Stimulated activated CD4-positive, alpha-beta T cell treated with anti-CD3 and anti-CD28 coated beads, TNF-alpha, amount 100 ng/mL, for 48 hours (primary cell): ENCODE measurements around the gene IGSF21.
A peak's percentile ranks its signal among the peaks of the same experiment; 100 is the strongest.

Source experiments
- DNase-seq, 3 donors: peaks; one replicate each; pipeline ENCODE4 v3.0.0-alpha.2; 2020; ENCODE audit warnings: low read depth in 3 of 3

The IGSF21 gene

DNA sequence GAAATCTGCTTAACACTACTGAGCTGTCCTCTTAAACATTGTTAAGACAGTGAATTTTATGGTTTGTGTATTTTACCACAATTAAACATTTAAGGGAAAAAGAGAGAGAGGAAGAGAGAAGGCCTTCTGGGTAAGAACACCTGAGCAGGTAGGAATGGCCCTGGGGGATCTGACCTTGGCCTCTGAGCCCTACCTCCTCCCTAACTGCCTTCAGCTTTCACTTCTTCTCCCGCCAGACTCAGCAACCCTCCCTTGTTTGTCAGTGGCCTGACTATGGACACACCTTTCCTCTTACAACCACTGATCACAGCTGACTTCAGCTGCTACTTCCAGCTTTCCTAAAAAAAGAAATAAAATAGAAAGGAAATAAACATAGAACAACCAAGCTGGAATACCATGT, 13.5 kb upstream of the IGSF21 start:
- DNase-seq = no peak

DNA sequence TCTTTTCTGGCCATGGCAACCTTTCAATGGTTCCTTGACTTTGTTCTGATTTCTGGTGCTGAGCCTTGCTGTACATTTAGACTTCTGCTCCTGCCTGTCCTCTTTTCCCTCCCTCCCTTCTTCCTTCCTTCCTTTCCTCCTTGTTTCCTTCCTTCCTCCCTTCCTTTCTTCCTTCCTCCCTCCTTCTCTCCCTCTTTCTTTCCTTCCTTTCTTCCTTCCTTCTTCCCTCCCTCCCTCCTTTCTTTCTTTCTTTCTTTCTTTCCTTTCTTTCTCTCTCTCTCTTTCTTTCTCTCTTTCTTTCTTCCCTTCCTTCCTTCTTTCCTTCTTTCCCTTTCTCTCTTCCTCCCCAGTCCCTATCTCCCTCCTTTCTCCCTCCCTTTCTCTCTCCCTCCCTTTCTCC, 10.4 kb upstream of the IGSF21 start:
- no peak for DNase-seq

DNA sequence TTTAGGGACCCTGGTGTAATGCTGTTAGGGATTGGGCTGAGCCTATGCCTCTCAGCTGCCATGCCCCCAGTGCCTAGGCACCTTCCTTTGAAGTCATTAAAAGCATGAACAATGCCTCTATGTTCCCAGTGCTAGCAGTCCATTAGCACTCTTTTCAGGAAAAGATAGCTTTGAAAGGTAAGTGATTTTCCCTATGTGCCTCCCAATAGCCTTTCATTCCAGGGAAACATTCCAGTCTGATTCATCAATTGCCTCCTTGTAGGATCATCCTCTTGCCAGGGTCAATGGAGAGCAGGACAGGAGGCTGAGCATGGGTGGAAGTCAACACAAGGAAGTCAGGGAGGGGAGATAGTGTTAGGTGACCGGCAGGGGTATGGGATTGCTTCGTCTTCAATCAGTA, 8.6 kb upstream of the IGSF21 start:
- DNase-seq = no peak

DNA sequence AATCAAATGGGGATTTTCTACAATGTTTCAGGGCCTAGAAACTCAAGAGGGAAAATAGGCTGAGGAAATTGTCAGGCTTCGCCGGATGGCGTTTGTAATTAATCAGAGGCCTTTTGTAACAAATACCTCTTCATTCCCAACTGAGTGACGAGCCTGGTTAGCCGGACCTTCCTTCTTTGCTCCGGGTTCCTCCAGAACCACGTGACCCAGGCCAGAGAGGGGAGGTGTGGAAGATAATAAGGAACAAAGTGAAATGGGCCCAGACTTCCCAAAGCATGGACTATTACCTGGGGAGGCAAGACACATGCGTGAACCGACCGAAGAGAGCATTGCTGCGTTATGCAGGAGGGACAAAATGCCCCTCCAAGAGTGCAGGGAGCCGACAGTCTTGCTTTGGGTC, 7.5 kb upstream of the IGSF21 start:
- DNase-seq = no peak

DNA sequence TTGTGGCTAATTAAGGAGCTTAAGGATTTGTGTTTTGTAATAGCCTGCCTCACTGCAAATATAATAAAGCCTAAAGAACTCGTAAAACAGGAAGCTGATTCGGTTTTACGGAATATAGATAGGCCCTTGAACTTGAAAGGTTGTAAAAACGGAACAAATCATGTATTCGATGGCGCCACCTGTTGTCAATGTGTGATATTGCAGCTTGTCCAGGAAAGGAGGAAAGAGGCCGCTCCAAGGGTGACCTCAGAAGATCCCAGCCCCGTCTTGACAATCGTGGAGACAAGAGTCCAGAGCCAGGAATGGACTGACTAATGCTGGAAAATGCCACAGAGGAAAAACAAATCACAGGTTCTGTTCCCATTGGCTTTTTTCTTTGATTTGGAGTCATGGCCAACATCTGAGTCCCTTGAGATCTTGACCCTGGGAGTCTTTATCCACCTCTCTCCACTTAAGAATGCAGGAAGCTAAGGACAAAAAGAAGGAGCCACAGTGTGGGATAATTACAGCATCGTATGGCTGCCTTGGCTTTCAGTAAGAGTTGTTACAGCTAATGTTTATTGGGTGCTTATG, 7.0 kb upstream of the IGSF21 start:
- DNase-seq = peak in 1 of 3 donors; percentile 7

DNA sequence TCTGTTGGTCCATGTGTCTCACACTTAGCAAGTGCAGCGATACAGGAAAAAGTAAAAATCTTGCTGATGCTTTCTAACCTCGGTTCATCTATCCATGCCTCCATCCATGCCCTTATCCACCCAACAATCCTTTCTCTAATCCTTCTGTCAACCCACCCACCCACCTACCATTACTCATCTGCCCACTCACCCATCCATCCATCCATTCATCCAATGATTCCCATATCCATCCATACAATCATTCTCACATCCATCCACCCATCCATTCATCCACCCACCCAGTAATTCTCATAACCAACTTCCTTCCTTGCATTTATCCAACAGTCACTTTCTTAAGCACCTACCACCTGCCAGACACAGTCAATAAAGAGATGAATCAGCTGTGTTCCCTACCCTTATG, 6.1 kb upstream of the IGSF21 start:
- no peak for DNase-seq

DNA sequence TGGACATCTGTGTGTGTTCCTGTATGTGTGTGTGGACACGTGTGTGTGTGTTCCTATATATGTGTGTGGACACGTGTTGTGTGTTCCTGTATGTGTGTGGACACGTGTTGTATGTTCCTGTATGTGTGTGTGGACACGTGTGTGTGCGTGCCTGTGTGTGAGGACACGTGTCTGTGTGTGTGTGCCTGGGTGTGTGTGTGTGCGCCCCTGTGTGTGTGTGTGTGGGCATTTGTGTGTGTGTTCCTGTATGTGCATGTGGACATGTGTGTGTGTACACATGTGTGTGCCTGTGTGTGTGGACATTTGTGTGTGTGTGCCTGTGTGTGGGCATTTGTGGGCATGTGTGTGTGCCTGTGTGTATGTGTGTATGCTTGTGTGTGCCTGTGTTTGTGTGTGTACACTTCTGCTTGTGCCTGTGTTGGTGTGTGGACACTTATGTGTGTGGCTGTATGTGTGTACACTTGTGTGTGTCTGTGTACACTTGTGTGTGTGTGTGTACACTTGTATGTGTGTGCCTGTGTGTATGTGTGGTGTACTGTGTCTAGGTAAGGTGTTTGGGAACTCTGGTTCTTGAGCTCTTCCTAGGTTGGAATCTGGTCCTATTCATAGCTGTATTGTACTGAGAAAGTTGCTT, 3.7 kb upstream of the IGSF21 start:
- DNase-seq = no peak

DNA sequence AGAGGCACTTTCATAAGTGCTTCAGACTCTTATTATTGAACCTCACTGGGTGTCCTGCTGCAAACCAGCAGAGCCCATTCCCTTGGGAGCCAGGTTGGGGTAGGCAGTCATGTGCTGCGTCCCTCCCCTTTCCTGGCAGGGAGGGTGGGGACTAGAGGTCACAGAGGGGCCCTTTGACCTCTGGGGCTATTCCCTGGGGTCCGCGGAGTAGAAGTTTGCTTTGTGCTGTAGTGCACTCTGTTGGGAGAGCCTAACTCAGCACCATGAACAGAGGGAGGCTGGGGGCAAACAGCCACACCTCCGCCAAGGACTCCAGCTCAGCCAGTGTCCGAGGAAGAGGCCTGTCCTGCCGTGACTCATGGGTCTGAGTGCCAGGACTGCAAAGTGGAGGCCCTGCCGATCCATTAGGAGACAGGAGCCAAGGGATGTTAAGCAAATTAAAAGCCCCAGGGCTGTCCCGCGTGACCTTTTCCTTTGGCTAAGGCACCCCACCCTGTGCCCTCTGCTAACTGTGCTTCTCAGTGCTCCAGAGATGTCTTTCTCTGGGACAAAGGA, 3.0 kb upstream of the IGSF21 start:
- no peak for DNase-seq

DNA sequence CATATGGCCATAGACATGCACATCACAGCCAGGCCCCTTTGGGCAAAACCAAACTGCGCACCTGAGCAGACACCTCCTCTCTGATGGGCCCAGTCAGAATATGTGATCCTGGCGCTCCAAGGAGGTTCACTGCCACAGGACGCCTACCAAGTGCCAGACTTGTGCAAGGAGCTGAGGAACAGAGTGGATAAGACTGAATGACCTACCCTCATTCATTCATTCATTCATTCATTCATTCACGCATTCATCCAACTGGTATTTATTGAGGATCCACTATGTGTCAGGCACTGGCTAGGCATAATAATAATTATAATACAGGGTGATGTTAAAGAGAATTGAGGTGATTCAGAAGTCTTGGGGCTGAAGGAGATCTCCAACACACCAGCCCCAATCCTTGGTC, 2.4 kb upstream of the IGSF21 start:
- DNase-seq = no peak

DNA sequence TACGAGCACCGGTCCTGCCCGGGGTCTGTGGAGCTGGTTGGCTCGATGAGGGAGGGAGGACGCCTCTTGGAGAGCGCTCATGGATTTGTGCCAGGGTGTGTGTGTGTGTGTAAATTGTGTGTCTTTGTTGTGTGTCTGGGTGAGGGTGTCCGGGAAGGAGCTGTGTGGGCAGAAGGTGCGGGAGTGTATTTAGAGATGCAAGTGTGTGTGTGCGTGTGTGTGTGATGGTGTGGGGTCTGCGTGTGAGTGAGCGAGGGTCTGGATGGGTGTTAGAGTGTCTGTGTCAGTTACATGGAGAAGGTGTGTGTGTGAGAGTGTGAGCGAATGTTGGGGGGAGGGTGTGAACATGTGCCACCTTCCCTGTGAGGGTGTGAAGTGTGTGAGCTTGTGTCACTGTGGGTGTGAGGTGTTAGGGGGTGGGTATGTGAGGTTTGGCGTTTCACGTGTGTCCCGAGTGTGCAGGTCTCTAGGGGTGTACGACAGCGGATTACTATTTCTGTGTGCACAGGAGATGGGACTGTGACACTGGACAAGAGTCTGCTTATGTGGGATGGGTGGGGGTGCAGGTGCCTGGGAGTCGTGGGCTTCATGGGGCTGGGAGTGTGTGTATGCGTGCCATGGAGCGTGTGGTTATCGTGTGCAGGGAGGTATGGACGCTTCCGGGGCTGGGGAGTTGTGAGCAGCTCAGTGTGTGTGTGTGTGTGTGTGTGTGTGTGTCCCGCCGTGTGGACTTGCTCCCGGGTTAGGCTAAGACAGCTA, 880 bp downstream of the IGSF21 start:
- DNase-seq = no peak

DNA sequence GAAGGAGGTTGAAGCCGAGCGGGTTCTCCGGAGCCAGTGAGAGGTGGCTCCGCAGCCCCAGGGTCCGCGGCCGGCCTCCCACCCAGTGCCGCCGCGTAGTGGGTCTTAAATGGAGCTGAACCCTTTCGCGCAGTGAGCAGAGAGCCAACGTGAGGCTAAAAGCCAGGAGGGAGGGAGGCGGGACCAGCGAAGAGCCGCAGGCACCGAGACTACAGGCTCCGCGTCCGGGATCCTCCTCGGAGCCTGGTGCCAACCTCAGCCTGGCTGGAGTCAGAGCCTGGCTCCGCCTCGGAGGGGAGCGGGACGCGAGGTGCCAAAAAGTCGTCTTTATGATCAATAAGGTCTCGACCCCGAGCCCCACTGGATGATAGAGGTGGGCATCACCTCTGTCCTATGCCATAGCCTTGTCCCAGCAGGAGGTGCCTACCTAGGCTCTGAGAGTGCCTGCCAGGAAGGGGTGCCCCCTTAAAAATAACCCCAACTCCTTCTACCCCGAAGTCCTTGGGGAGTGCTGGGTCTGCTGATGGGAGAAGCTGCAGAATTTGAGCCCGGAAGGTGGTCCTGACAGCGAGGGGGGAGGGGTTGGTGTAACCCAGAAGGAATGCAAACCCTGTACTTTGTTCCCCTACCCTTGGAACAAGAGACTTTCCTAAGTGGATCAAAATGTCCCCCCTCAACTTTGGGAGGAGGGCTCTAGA, 1.6 kb downstream of the IGSF21 start:
- no peak for DNase-seq

DNA sequence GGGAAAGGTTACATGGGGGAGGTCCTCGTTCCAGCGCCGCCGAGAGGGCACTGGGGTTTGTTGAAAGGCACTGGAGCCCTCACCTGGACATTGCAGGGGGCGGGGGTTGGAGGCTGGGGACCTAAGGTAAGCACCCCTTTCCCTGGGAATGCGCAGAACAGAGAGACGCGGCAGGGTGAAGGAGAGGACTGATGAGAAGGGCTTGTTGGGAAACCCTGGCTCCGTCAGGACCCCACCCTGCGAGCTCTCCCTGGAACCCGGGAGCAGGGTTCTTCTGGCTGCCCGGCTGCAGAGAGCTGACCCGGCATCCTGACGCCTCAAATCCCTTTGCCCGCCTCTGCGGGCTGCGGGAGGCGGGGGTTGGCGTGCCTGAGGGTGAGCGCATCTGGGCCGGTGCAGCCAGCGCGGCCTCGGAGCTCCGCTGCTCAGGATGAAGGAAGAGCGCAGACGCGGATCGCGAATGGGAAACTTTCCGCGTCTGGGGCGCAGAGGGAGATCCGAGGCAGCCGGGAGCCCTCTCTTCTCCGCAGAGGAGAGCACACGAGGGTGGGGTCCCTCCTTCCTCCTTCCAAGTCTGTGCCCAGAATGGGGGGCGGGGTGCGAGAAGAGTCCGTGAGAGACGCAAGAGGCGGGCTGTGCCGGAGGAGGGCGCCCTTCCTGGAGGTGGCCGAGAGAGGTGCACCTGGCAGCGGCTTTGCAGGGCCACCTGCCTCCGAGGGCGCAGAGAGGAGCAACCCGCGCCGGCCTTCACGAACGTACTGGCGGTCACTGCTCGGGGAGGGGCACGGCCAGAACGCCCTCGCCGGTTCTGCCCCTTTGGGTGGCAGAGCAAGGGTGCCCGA, 2.4 kb downstream of the IGSF21 start:
- DNase-seq = peak in 1 of 3 donors; percentile 27

DNA sequence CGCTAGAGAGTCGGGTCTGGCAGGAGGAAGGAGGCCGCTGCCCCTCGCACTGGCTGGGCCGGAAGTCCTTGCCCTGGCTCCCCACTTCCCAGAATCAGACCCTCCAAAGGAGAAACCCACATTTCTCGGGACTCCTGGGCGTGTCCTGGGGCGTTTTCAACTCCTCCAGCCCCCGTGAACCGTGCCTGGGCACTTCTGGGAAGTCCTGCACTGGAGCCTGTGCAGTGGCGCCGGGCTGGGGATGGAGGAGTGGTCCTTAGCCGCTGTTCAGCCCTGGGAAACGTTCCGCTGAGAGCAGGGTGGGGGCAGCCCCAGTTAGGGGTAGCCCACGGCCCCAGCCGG, 3.0 kb downstream of the IGSF21 start:
- no peak for DNase-seq

DNA sequence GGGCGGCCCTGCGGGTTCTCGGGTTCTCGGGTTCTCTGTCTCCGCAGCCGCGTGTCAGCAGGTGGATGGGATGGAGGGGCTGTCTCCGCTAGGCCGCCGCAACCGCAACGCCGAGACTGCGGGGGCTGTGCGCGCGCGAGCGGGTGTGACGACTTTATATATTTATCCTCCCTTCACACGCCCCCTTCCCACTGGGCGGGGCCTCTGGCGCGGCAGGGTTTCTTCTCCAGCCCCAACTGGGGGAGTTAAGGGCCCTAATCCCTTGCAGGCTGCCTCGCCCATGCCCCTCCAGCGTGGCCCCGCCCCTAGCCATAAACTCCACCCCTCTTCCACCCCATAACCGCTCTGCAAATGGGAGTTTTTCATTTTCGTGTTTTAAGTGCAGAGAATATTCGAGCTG, 3.4 kb downstream of the IGSF21 start:
- DNase-seq = no peak

DNA sequence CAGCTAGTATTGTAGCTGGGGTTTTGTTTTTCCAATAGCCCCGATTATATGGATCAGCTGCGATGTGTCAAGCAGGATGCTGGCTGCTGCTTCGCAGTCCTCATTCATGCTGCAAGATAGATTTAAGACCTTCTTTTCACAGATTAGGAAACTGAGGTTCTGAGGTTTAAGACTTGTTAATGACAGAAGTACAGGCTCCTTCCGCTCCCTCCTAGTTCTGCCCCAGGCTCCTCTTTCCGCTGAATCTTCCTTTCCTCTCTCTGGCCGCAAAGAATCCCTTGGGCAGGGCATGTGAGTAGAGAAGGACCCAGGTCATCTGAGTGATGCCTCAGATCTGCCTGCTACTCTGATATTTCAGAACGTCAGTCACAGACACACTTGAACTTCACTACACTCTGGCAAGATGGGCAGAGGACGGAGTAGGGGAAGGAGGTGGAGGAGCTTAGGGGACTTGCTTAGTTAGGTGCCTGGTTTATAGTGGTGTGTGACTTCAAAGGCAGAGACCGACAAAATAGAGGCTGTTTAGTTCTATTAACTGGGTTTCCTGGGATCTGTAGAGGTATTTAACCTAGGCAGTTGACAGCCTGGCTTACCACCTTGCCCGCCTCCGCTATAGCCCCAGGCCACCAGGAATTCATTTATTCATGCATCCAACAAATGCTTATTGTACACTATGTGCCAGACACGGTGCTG, 4.2 kb downstream of the IGSF21 start:
- DNase-seq = no peak

DNA sequence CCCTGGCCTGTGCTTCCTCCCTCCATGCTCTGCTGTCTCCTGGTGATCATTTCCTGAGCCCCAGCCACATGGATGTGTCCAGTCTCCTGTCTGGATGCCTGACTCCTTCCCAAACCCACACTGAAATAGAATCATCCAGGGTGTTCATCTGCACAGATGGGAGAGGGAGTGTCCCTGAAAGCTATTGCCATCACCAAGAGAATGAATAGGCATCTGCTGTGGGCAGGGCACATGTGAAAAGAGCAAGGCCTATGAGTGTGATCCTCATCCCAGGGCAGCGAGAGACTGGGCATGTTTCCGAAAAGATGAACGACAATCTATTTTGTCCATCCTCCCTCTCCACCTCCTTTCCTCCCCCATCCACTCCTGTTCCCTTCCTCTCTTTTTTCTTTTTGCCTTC, 5.0 kb downstream of the IGSF21 start:
- DNase-seq = no peak

DNA sequence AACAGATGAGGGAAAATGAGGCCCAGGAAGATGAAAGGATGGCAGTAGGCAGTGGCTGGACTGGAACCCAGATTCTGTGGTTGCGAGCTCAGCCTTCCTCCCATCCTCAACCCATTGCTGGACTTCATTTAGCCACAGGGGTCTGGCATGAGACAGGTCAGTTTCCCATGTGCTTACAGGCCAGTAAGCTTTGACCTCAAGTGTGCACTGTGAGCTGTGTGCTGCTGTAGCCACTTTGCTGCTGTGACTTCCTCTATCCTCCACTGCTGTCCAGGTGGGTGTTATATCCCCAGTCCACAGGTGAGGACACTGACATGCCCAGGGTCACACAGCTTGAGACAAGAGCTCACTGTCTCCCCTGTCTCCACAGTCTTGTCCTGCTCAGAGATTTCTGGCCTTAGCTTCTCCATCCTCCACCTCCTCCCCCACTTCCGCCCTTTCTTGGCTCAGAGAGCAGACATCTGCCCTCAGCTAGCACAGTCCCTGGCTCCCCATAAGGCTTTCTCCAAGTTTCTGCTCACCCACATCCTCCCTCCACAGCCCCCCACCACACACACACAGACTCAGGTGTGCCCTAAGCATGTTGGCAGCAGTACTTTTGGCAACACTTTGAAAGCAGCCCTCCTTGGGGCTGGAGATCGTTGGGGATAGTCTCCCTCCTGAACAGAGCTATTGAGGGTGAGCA, 7.3 kb downstream of the IGSF21 start:
- no peak for DNase-seq

DNA sequence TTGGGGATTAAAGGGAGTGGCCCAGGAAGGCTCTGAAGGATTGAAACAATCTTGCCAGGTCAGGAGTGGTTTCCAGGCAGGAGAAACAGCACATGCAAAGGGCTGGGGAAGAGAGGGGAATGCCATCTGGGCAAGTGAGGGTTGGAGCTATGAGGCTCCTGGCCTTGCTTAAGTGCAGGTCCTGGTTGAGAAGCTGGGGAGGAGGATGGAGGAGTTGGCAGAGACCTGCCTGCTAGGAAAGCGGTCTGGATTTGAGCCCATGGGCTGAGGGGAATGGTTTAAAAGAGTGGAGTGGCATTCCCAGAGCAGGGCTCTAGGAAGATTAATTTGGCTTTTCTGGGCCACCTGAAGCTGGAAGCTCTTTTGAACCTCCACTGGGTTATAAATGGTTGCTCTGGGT, 9.2 kb downstream of the IGSF21 start:
- no peak for DNase-seq

DNA sequence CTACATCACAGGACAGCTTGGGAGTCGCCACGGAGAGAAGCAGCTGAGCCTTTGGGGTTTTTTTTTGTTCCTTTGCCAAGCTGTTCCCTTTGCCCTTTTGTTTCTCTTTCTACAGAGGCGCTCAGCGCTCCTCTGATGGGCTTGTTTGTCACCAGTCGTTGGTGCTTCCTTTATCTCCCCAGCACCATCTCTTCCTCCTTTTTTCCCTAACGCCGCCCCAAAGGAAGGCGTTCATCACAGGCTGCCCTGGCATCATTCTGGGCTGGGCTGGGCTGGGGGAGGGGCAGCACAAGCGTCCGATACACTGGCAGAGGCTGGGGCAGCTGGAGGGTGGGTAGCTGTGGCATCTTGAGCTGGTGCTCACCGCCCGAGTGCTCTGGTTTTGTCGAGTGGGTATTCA, 10.5 kb downstream of the IGSF21 start:
- no peak for DNase-seq

DNA sequence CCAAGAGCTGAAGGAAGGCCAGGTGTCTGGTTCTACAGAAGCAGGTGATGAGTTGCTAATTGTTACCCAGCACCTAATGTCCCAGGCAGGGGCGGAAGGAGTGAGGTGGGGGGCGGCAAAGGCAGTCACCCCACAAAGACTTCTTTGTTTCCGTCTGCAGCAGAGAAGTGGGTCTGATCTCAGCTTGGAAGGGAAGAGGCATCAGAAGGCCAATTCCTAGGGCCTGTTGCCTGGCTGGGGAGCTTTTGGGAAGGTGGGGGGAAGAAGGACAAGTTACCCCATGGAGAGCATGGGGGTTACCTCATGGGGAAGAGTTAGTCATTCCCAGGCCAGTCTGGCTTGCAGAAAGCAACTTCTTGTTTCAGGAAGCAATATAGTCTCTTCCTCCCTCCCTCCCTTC, 10.9 kb downstream of the IGSF21 start:
- no peak for DNase-seq

DNA sequence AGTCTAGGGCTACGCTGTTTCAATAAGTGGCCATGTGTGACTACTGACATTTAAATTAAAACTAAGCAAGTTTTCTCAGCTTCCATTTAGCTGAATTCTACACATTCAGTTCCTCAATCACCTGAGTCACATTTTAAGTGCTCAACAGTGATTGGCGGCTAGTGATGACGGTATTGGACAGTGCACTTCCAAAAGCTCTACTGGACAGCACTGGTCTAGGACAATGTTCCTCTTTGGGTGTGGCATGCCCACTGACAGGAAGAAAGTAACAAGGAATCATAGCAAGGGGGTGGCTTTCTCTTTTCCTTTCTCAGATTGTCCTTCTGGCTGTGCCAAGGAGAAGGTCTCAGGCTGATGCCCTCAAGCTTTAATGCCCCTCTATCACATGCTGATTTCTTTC, 11.7 kb downstream of the IGSF21 start:
- DNase-seq = no peak
